Naive thymus-derived CD4-positive, alpha-beta T cell (primary cell): Measurements from ENCODE around the gene MFSD8. TPM values are rescaled to one million over a fixed set of nuclear protein-coding genes. Genes with fewer than 3 reads are reported as not detected.

Experiments used
- ATAC-seq: fragments of 150-1000 bp; cut with Tn5 transposase; 2 replicates; pipeline ENCODE4 v1.10.0; 2021; ENCODE audit warnings: mild to moderate bottlenecking, moderate library complexity
- CTCF ChIA-PET: fragments of 350-600 bp; sonication (Branson Sonifier 250); formaldehyde crosslinking; loops from one replicate; lab custom pipeline; 2021; ENCODE audit warnings: antibody characterized with exemption; lab: Charles Lee
- POLR2A ChIA-PET: fragments of 350-600 bp; sonication (Branson Sonifier 250); formaldehyde crosslinking; loops from one replicate; lab custom pipeline; 2021; ENCODE audit warnings: antibody characterized with exemption, inconsistent platforms; lab: Charles Lee
- DNase-seq, 9 donors: peaks; one replicate each; pipeline versions ENCODE4 v3.0.0 to v3.0.0-alpha.2; 2020 to 2022; ENCODE audit warnings: mixed read lengths in 1 of 9
- H3K27ac ChIP-seq: one replicate; pipeline ENCODE4 v1.7.0; 2013; ENCODE audit warnings: mild to moderate bottlenecking, low read depth, low read length, moderate library complexity
- H3K27me3 ChIP-seq, 2 donors: one replicate each; pipeline ENCODE4 v1.7.0; 2013; ENCODE audit warnings: low read length in 2 of 2, mild to moderate bottlenecking in 2 of 2, moderate library complexity in 2 of 2; ENCODE audit not compliant: control insufficient read depth in 2 of 2, insufficient read depth in 2 of 2
- H3K36me3 ChIP-seq, 3 experiments: 1 replicate in 2 of 3; 2 replicates in 1 of 3; pipeline ENCODE4 v1.7.0; 2013; ENCODE audit warnings: low read length in 3 of 3, mild to moderate bottlenecking in 3 of 3, moderate library complexity in 1 of 3; ENCODE audit not compliant: insufficient read depth in 3 of 3, control insufficient read depth in 2 of 3
- H3K4me1 ChIP-seq, 2 donors: one replicate each; pipeline ENCODE4 v1.7.0; 2013; ENCODE audit warnings: low read length in 2 of 2, mild to moderate bottlenecking in 2 of 2, moderate library complexity in 1 of 2; ENCODE audit not compliant: control insufficient read depth in 2 of 2, insufficient read depth in 2 of 2
- H3K4me3 ChIP-seq: 2 replicates; pipeline ENCODE4 v1.7.0; 2013; ENCODE audit warnings: mild to moderate bottlenecking, low read length
- H3K9me3 ChIP-seq, 3 experiments: 1 replicate in 2 of 3; 2 replicates in 1 of 3; pipeline ENCODE4 v1.7.0; 2013; ENCODE audit warnings: low read length in 3 of 3; ENCODE audit not compliant: control insufficient read depth in 2 of 3
- H3K27ac Mint-ChIP-seq, 9 donors: one replicate each; pipeline ENCODE4 v1.8.0; 2020 to 2022; ENCODE audit warnings: mixed read lengths in 9 of 9, mild to moderate bottlenecking in 8 of 9, moderate library complexity in 5 of 9, inconsistent platforms in 2 of 9
- H3K27me3 Mint-ChIP-seq, 5 donors: one replicate each; pipeline ENCODE4 v1.8.0; 2021 to 2022; ENCODE audit warnings: mixed read lengths in 5 of 5, mild to moderate bottlenecking in 1 of 5
- H3K36me3 Mint-ChIP-seq, 5 donors: one replicate each; pipeline ENCODE4 v1.8.0; 2020 to 2022; ENCODE audit warnings: mixed read lengths in 5 of 5, mild to moderate bottlenecking in 3 of 5, inconsistent platforms in 1 of 5
- H3K4me1 Mint-ChIP-seq, 7 donors: one replicate each; pipeline ENCODE4 v1.8.0; 2020 to 2022; ENCODE audit warnings: mixed read lengths in 7 of 7, mild to moderate bottlenecking in 3 of 7, inconsistent platforms in 1 of 7
- H3K4me3 Mint-ChIP-seq, 10 donors: one replicate each; pipeline ENCODE4 v1.8.0; 2020 to 2022; ENCODE audit warnings: mild to moderate bottlenecking in 10 of 10, mixed read lengths in 10 of 10, moderate library complexity in 6 of 10, inconsistent platforms in 2 of 10
- H3K9me3 Mint-ChIP-seq, 11 donors: one replicate each; pipeline ENCODE4 v1.8.0; 2020 to 2022; ENCODE audit warnings: mixed read lengths in 11 of 11, mild to moderate bottlenecking in 4 of 11, inconsistent platforms in 1 of 11, moderate library complexity in 1 of 11
- intact Hi-C, 2 donors: fragments of 100-400 bp; cut with micrococcal nuclease; formaldehyde crosslinking; loops; one replicate each; pipeline ENCODE4 v1.15.1; 2023
- polyA plus RNA-seq, 2 donors: library from polyadenylated mRNA; unstranded; fragments of 300-500 nt; fragmentation: Illumina TruSeq; gene quantifications; one replicate each; pipeline ENCODE4 v1.2.3, GENCODE V29; 2021
- total RNA-seq, 6 experiments: library from RNA in 5 of 6; stranded (reverse) in 5 of 6; gene quantifications; 1 replicate in 5 of 6; 2 replicates in 1 of 6; pipeline ENCODE4 v1.2.3 and lab custom pipeline; 2021 to 2026

The MFSD8 gene
- total and polyA plus RNA-seq, 7 experiments from 2014 or later, result 6.8 to 54.5 (median 20.7) TPM

- CTCF ChIA-PET, result interaction anchor here (1.6 kb wide), 1 partner anchor 84 kb away, joined by 8 read pairs; the partner anchor contains the start of genes ABHD18 and MFSD8
- Mint-ChIP-seq H3K9me3 (peaks cover 0 to 5% (median 0%) of the 10 kb centered on the region in 11 donors), H3K36me3 (peaks cover 0 to 6% (median 5%) of the 10 kb centered on the region in 5 donors), H3K4me3 (peak within 1 kb of the TSS; percentile 90 to 99 (median 97)), H3K4me1 (peaks cover 4 to 37% (median 28%) of the 10 kb centered on the region in 7 donors), H3K27ac (peak within 1 kb of the TSS; percentile 95 to 99 (median 99)), H3K27me3 (peaks cover 0 to 3% (median 0%) of the 10 kb centered on the region in 5 donors)
- Histone ChIP-seq H3K4me1 (peaks cover 4 to 10% of the 10 kb centered on the region in 2 donors), H3K27ac (peak within 1 kb of the TSS; percentile 75), H3K4me3 (peak within 1 kb of the TSS; percentile 93), H3K36me3 (peaks cover 0 to 5% (median 0%) of the 10 kb centered on the region in 3 experiments), H3K27me3 (no peaks in the 10 kb centered on the region), H3K9me3 (no peaks in the 10 kb centered on the region)
- peak; percentile 91 to 96 (median 95) for DNase-seq
- POLR2A ChIA-PET, result interaction anchor here (1.1 to 3.6 kb wide), 3 partner anchors 12 to 180 kb away, joined by 3 to 27 read pairs (median 9); partner anchors contain the start of genes ABHD18, LARP1B and MFSD8
- ATAC-seq, result peak; percentile 97
- intact Hi-C loops, result loop anchor here (1.0 to 2.0 kb wide), 9 partner anchors 9 to 1212 kb away; partner anchors contain the start of genes ABHD18 (in 2 of the 2), LARP1B (in 2 of the 2), MFSD8 (in 2 of the 2) and SCLT1 (in 2 of the 2)
These were observed 84.0 kb downstream of the MFSD8 start, which contains the start of gene PLK4 for GRCh38 chr4:127880763-127881562. PLK4 (plus strand) TSS chr4:127880893; CDS start chr4:127881135, 242 bp downstream.

DNA sequence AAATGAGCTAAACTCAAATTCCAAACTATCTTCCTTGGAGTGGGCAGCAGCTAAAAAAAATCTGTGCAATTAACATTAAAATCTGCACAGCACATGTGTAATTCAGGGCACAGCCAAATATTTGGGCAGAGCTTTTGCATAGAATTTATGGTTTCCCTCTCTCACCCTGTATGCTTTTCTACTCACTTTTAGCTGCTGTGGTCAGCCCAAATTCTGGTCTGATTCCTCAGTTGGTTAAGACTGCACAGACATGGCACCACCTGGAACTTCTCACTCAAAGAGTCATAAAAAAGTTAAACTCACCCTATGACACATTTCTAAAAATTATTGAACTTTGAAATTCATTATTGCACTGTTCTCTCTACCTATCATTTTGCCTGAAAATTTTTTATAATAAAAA lies 89.2 kb downstream of the MFSD8 start:
- POLR2A ChIA-PET, result interaction anchor here (1.1 kb wide), 1 partner anchor 90 kb away, joined by 3 read pairs; the partner anchor contains the start of genes ABHD18 and MFSD8
- ATAC-seq (no peak), DNase-seq (no peak)
- Histone ChIP-seq H3K9me3 (no peaks in the 10 kb centered on the region), H3K4me1 (peaks cover 4 to 5% of the 10 kb centered on the region in 2 donors), H3K27ac (no peak overlapping the region), H3K36me3 (peaks cover 0 to 1% (median 0%) of the 10 kb centered on the region in 3 experiments), H3K4me3 (no peak overlapping the region), H3K27me3 (no peaks in the 10 kb centered on the region)
- peaks cover 0 to 12% (median 8%) of the 10 kb centered on the region in 5 donors for H3K36me3 Mint-ChIP-seq
- peaks cover 4 to 22% (median 17%) of the 10 kb centered on the region in 7 donors for H3K4me1 Mint-ChIP-seq
- CTCF ChIA-PET, result interaction anchor here (0.6 kb wide), 1 partner anchor 64 kb away, joined by 6 read pairs; no protein-coding TSS in a partner anchor
- peaks cover 0 to 3% (median 0%) of the 10 kb centered on the region in 5 donors for H3K27me3 Mint-ChIP-seq
- H3K9me3 Mint-ChIP-seq, result peaks cover 0 to 6% (median 0%) of the 10 kb centered on the region in 11 donors
- intact Hi-C loops, result no loop called here
- no peak overlapping the region for H3K4me3 Mint-ChIP-seq
- no peak overlapping the region for H3K27ac Mint-ChIP-seq

GRCh38 chr4:127870688-127871087 lies 94.3 kb downstream of the MFSD8 start:
- Mint-ChIP-seq H3K36me3 (peaks cover 0 to 15% (median 6%) of the 10 kb centered on the region in 5 donors), H3K4me3 (no peak overlapping the region), H3K27ac (peak overlapping the region in 2 of 9 donors; percentile 32 to 62), H3K4me1 (peaks cover 0 to 12% (median 0%) of the 10 kb centered on the region in 7 donors), H3K9me3 (peaks cover 0 to 4% (median 0%) of the 10 kb centered on the region in 11 donors), H3K27me3 (no peaks in the 10 kb centered on the region)
- Histone ChIP-seq H3K4me3 (no peak overlapping the region), H3K27me3 (no peaks in the 10 kb centered on the region), H3K27ac (no peak overlapping the region), H3K4me1 (no peaks in the 10 kb centered on the region), H3K36me3 (no peaks in the 10 kb centered on the region), H3K9me3 (no peaks in the 10 kb centered on the region)
- intact Hi-C loops, result no loop called here
- ATAC-seq (no peak), DNase-seq (no peak)
- ChIA-PET POLR2A (no interaction called here), CTCF (no interaction called here)

DNA sequence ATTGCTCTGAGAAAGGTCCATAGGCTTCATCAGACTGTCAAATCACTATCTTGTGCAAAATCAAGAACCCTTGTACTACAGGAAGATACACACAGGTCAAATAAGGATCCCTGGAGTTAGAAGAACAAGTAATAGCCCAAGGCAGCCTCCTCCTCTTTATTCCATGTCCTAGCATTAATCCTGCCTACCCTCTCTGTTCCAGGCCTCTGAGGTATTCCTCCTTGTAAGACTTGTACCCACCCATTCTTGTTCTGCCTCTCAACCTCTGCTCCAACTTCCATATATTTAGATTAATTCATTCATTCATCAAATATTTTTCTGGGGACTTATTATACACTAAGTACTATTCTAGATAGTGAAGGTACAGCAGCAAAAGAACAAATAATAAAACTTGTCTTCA lies 94.7 kb downstream of the MFSD8 start:
- H3K4me1 Mint-ChIP-seq, result peaks cover 0 to 12% (median 0%) of the 10 kb centered on the region in 7 donors
- CTCF ChIA-PET, result no interaction called here
- ATAC-seq, result no peak
- no peak overlapping the region for H3K4me3 ChIP-seq
- H3K4me1 ChIP-seq, result no peaks in the 10 kb centered on the region
- no peak overlapping the region for H3K27ac ChIP-seq
- DNase-seq, result no peak
- H3K27me3 ChIP-seq, result no peaks in the 10 kb centered on the region
- no peaks in the 10 kb centered on the region for H3K36me3 ChIP-seq
- intact Hi-C loops, result no loop called here
- no peaks in the 10 kb centered on the region for H3K9me3 ChIP-seq
- peaks cover 0 to 13% (median 5%) of the 10 kb centered on the region in 5 donors for H3K36me3 Mint-ChIP-seq
- POLR2A ChIA-PET, result no interaction called here
- H3K27me3 Mint-ChIP-seq, result no peaks in the 10 kb centered on the region
- no peak overlapping the region for H3K4me3 Mint-ChIP-seq
- peaks cover 0 to 4% (median 0%) of the 10 kb centered on the region in 11 donors for H3K9me3 Mint-ChIP-seq
- peak overlapping the region in 2 of 9 donors; percentile 32 to 39 for H3K27ac Mint-ChIP-seq

GRCh38 chr4:127868196-127868595 lies 96.8 kb downstream of the MFSD8 start:
- Mint-ChIP-seq H3K9me3 (peaks cover 0 to 4% (median 2%) of the 10 kb centered on the region in 11 donors), H3K27me3 (no peaks in the 10 kb centered on the region)
- no peaks in the 10 kb centered on the region for H3K27me3 ChIP-seq

More at GRCh38 chr4:127868196-127868595, 96.8 kb downstream of the MFSD8 start:
- Histone ChIP-seq H3K4me1 (no peaks in the 10 kb centered on the region), H3K36me3 (no peaks in the 10 kb centered on the region), H3K27ac (no peak overlapping the region), H3K9me3 (no peaks in the 10 kb centered on the region), H3K4me3 (no peak overlapping the region)
- DNase-seq (no peak), ATAC-seq (no peak)
- H3K27ac Mint-ChIP-seq, result no peak overlapping the region
- peaks cover 0 to 6% (median 4%) of the 10 kb centered on the region in 5 donors for H3K36me3 Mint-ChIP-seq
- intact Hi-C loops, result no loop called here
- peaks cover 0 to 12% (median 0%) of the 10 kb centered on the region in 7 donors for H3K4me1 Mint-ChIP-seq
- ChIA-PET CTCF (no interaction called here), POLR2A (no interaction called here)
- H3K4me3 Mint-ChIP-seq, result no peak overlapping the region
